DND-41 (cell line): ENCODE data around the gene HDGFL3.

Experiments
- EZH2 ChIP-seq: IDR thresholded peaks from 3 replicates; pipeline ENCODE4 v1.6.1; 2012; ENCODE audit warnings: borderline replicate concordance, low read depth, mild to moderate bottlenecking, moderate library complexity, low read length, inconsistent platforms; ENCODE audit not compliant: severe bottlenecking
- TF ChIP-seq, protein P1 (sequence below): IDR thresholded peaks from 2 replicates; pipeline ENCODE4 v1.5.1; 2012; ENCODE audit warnings: borderline replicate concordance, low read length, moderate library complexity, mild to moderate bottlenecking; ENCODE audit not compliant: poor library complexity, severe bottlenecking; ENCODE audit errors: extremely low read depth

DNA sequence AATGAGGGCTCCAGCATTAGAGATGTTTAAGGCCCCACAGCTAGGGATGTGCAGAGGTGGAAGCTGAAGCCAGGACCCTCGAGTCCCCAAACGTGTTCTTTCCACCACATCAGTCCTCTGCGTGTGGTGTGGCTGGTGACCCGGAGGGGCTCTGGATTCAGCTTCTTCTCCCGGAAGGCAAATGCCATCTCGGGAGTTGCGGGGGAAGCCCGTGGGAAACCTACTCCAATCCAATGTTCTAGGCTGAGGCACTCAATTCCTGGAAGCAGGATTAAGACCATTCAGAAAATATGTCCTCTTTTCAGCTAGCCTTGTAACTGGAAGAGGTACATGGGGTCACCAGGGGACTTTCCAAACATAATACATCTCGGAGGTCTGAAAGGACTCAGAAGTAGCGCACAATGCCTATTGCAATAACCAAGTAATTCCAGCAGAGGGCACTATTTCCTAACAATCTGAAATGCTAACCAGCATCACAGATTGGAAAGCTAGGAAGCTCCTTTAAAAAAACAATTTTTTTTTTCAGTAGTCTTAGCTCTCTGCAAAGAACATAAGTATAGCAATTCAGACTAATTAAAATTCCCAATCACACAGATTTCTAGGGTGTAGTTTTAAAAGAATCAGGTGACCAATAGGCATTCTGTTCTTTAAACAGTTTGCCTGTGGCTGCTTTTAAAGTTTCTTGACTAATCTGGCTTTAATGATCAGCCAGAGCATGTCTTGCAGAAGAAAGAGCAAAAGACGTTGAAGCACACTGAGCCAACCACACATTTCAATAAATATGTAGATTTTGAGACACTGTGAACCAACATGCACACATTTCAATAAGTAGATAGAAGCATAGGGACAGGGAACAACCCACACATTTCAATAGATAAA, 40.8 kb upstream of the HDGFL3 start:
- TF ChIP-seq, protein P1, sequence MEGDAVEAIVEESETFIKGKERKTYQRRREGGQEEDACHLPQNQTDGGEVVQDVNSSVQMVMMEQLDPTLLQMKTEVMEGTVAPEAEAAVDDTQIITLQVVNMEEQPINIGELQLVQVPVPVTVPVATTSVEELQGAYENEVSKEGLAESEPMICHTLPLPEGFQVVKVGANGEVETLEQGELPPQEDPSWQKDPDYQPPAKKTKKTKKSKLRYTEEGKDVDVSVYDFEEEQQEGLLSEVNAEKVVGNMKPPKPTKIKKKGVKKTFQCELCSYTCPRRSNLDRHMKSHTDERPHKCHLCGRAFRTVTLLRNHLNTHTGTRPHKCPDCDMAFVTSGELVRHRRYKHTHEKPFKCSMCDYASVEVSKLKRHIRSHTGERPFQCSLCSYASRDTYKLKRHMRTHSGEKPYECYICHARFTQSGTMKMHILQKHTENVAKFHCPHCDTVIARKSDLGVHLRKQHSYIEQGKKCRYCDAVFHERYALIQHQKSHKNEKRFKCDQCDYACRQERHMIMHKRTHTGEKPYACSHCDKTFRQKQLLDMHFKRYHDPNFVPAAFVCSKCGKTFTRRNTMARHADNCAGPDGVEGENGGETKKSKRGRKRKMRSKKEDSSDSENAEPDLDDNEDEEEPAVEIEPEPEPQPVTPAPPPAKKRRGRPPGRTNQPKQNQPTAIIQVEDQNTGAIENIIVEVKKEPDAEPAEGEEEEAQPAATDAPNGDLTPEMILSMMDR = peak; percentile 85
- TF ChIP-seq EZH2 = no peak
